NCI-H2227 treated with DMSO at 0.1 percent for 48 hours (cell line): Measurements from ENCODE around the gene EXD2.
"Not testable (repeated sequence)": the region's sequence is repeated elsewhere in the genome, so short reads cannot be mapped to it uniquely, and the experiment has no call there.

Experiments
- DNase-seq: peaks from one replicate; lab custom pipeline; 2025; lab: John Stamatoyannopoulos, UW

The EXD2 gene

GRCh38 chr14:69281450-69282169 is 90.3 kb downstream of the EXD2 start:
- DNase-seq, result peak; percentile 77

- DNase-seq, result no peak
Observed at GRCh38 chr14:69282448-69282847, 91.2 kb downstream of the EXD2 start.

- no peak for DNase-seq
Observed at GRCh38 chr14:69284170-69284569, 92.9 kb downstream of the EXD2 start.

- DNase-seq, result no peak
Observed at GRCh38 chr14:69285661-69286255, 94.5 kb downstream of the EXD2 start.

GRCh38 chr14:69287098-69288010 is 96.1 kb downstream of the EXD2 start:
- no peak for DNase-seq

GRCh38 chr14:69288011-69288771 is 96.9 kb downstream of the EXD2 start:
- DNase-seq, result no peak

GRCh38 chr14:69288956-69289705 is 97.8 kb downstream of the EXD2 start:
- DNase-seq, result no peak

- DNase-seq, result peak; percentile 42
Observed at GRCh38 chr14:69289811-69290520, 98.7 kb downstream of the EXD2 start.

- not testable (repeated sequence) for DNase-seq
Observed at GRCh38 chr14:69290881-69291280, 99.6 kb downstream of the EXD2 start.

- DNase-seq, result no peak
Observed at GRCh38 chr14:69291396-69291795, 100.1 kb downstream of the EXD2 start.

- DNase-seq, result no peak
Observed at GRCh38 chr14:69291891-69292561, 100.7 kb downstream of the EXD2 start.
